ENCODE results near the gene TAF6L. TPM values are rescaled to one million over a fixed set of nuclear protein-coding genes. Genes with fewer than 3 reads are reported as not detected.

TAF6L gene
- polyA plus RNA-seq, 1 donor from 2014 or later: 55.2 TPM

- Histone ChIP-seq H3K36me3 (ENCODE audit: insufficient read depth, low read length) (no peaks in the 10 kb centered on the region), H4K20me1 (ENCODE audit: insufficient read depth) (peaks cover 6% of the 10 kb centered on the region), H2AFZ (ENCODE audit: low read depth, low read length) (peak within 1 kb of the TSS; percentile 79), H3K27me3 (ENCODE audit: insufficient read depth, low read depth, low read length) (no peaks in the 10 kb centered on the region), H3K9ac (ENCODE audit: low read length) (peak within 1 kb of the TSS; percentile 84), H3K9me2 (ENCODE audit: insufficient read depth, low read length) (no peaks in the 10 kb centered on the region), H3K27ac (ENCODE audit: low read length) (peak within 1 kb of the TSS; percentile 89), H3F3A (ENCODE audit: insufficient read depth, low read length, poor library complexity, severe bottlenecking) (no peaks in the 10 kb centered on the region), H3K4me3 (ENCODE audit: low read length) (peak within 1 kb of the TSS; percentile 89), H3K9me3 (ENCODE audit: low read length) (no peaks in the 10 kb centered on the region), H3K79me2 (replicated peaks; ENCODE audit: insufficient read depth, low read length) (peaks cover 23% of the 10 kb centered on the region), H3K4me2 (ENCODE audit: low read length) (peak within 1 kb of the TSS; percentile 98)
- TF ChIP-seq REST (IDR thresholded peaks at IDR 0.05; ENCODE audit: borderline replicate concordance) (peak; percentile 77), SMC3 (conservative IDR thresholded peaks at IDR 0.05; ENCODE audit: poor library complexity) (peak; percentile 51), POLR2AphosphoS5 (IDR thresholded peaks at IDR 0.05) (peak; percentile 99), CTCF (IDR thresholded peaks at IDR 0.05; ENCODE audit: poor library complexity, severe bottlenecking) (peak; percentile 63), RAD21 (conservative IDR thresholded peaks at IDR 0.05) (peak; percentile 30), TAF1 (IDR thresholded peaks at IDR 0.05; ENCODE audit: low read depth) (peak; percentile 96), EZH2 (IDR thresholded peaks at IDR 0.05; ENCODE audit: borderline replicate concordance, insufficient read depth, low read length, poor library complexity, severe bottlenecking) (no peak), EP300 (conservative IDR thresholded peaks at IDR 0.05; ENCODE audit: poor library complexity, severe bottlenecking) (peak; percentile 50), MXI1 (conservative IDR thresholded peaks at IDR 0.05; ENCODE audit: poor library complexity, severe bottlenecking) (peak; percentile 92)
These were observed 34.1 kb downstream of the TAF6L start, which contains the start of gene NXF1 for GRCh38 chr11:62805076-62805892. Gene NXF1, minus strand, starts transcription at chr11:62805440. Its CDS starts 84 bp downstream, at chr11:62805356.

GRCh38 chr11:62805961-62806441, 34.8 kb downstream of the TAF6L start:
- Histone ChIP-seq H3K36me3 (ENCODE audit: insufficient read depth, low read length) (no peaks in the 10 kb centered on the region), H3K27me3 (ENCODE audit: insufficient read depth, low read depth, low read length) (no peaks in the 10 kb centered on the region), H3K9ac (ENCODE audit: low read length) (peak overlapping the region; percentile 84), H4K20me1 (ENCODE audit: insufficient read depth) (peaks cover 6% of the 10 kb centered on the region), H3K4me2 (ENCODE audit: low read length) (peak overlapping the region; percentile 98), H3K27ac (ENCODE audit: low read length) (peak overlapping the region; percentile 89), H3K9me3 (ENCODE audit: low read length) (no peaks in the 10 kb centered on the region), H3K4me3 (ENCODE audit: low read length) (peak overlapping the region; percentile 89), H2AFZ (ENCODE audit: low read depth, low read length) (peak overlapping the region; percentile 79), H3K79me2 (replicated peaks; ENCODE audit: insufficient read depth, low read length) (peaks cover 23% of the 10 kb centered on the region), H3F3A (ENCODE audit: insufficient read depth, low read length, poor library complexity, severe bottlenecking) (no peaks in the 10 kb centered on the region), H3K9me2 (ENCODE audit: insufficient read depth, low read length) (no peaks in the 10 kb centered on the region)
- TF ChIP-seq EZH2 (IDR thresholded peaks at IDR 0.05; ENCODE audit: borderline replicate concordance, insufficient read depth, low read length, poor library complexity, severe bottlenecking) (no peak), MXI1 (conservative IDR thresholded peaks at IDR 0.05; ENCODE audit: poor library complexity, severe bottlenecking) (no peak), EP300 (conservative IDR thresholded peaks at IDR 0.05; ENCODE audit: poor library complexity, severe bottlenecking) (no peak), CTCF (IDR thresholded peaks at IDR 0.05; ENCODE audit: poor library complexity, severe bottlenecking) (no peak), SMC3 (conservative IDR thresholded peaks at IDR 0.05; ENCODE audit: poor library complexity) (no peak), POLR2AphosphoS5 (IDR thresholded peaks at IDR 0.05) (no peak), RAD21 (conservative IDR thresholded peaks at IDR 0.05) (no peak), TAF1 (IDR thresholded peaks at IDR 0.05; ENCODE audit: low read depth) (no peak)

Measured in neural cell (in vitro differentiated cells).